ENCODE results near the gene SFMBT2. TPM values are rescaled to one million over a fixed set of nuclear protein-coding genes. Genes with fewer than 3 reads are reported as not detected.
A peak's percentile ranks its signal among the peaks of the same experiment; 100 is the strongest.
"Not testable (repeated sequence)": the region's sequence is repeated elsewhere in the genome, so short reads cannot be mapped to it uniquely, and the experiment has no call there.

Gene SFMBT2
- total RNA-seq, 2 experiments from 2014 or later: 50.6 to 52.4 TPM

DNA sequence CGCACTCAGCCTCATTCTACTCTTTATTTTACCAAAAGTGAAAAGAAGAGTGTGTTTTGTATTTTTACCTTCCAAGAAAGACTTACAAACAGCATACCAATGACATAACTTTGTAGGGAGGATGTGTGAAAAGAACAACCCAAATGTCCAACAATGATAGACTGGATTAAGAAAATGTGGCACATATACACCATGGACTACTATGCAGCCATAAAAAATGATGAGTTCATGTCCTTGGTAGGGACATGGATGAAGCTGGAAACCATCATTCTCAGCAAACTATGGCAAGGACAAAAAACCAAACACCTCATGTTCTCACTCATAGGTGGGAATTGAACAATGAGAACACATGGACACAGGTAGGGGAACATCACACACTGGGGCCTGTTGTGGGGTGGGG, 228.5 kb downstream of the SFMBT2 start:
- ATAC-seq (ENCODE audit: low read depth): not testable (repeated sequence)

DNA sequence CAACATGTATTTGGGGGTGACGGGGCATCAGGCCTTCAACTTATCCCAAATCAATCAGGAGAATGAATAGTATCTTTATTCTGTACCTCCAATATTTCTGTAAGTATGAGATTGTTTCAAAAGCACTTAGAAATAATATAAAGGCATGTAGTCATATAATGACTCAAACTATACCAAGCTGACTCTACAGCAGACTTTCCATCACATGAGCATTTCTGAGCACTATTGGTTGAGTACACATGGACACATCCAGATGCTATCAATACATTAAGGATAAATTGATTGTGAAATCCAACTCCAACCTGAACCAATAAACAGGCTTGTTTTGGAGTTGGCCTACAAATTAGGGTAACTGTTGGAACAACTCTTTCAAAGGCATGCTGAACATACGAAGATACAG, 229.4 kb downstream of the SFMBT2 start:
- Mint-ChIP-seq H3K27ac (no peak overlapping the region), H3K9me3 (peaks cover 15% of the 10 kb centered on the region), H3K4me3 (no peak overlapping the region), H3K27me3 (no peaks in the 10 kb centered on the region), H3K36me3 (peaks cover 72% of the 10 kb centered on the region), H3K4me1 (peaks cover 12% of the 10 kb centered on the region)
- no peak for DNase-seq
- POLR2A ChIA-PET: no interaction called here
- no peak for ATAC-seq (ENCODE audit: low read depth)

More for the DNA sequence above, 228.5 kb downstream of the SFMBT2 start:
- H3K9me3 Mint-ChIP-seq, H3K27ac Mint-ChIP-seq, DNase-seq, H3K4me3 Mint-ChIP-seq, POLR2A ChIA-PET, H3K27me3 Mint-ChIP-seq: not testable (repeated sequence)
- Mint-ChIP-seq H3K4me1 (peaks cover 12% of the 10 kb centered on the region), H3K36me3 (peaks cover 71% of the 10 kb centered on the region)

DNA sequence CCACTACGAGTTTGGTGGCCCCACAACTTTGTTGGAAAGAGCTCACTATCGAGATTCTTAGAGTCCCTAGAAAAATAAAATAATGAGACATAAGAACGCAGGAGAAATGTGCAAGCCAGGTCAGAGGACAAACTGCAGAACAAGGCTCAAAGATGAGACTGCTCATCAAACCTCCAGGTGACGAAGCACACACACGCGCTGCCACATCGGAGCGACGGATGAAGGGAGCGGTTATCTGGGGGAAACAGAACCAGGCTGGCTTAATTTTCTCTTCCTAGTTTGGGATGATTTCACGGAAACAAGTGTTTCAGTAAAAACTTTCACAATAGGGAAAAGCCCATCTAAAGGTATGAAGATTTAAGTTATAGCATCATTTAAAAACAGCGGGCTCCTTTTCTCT, 231.3 kb downstream of the SFMBT2 start:
- no peaks in the 10 kb centered on the region for H3K27me3 Mint-ChIP-seq
- DNase-seq (no peak), ATAC-seq (ENCODE audit: low read depth) (no peak)
- no peak overlapping the region for H3K4me3 Mint-ChIP-seq
- H3K9me3 Mint-ChIP-seq: peaks cover 25% of the 10 kb centered on the region
- peaks cover under 1% of the 10 kb centered on the region for H3K4me1 Mint-ChIP-seq
- no peak overlapping the region for H3K27ac Mint-ChIP-seq
- peaks cover 73% of the 10 kb centered on the region for H3K36me3 Mint-ChIP-seq
- POLR2A ChIA-PET: no interaction called here

DNA sequence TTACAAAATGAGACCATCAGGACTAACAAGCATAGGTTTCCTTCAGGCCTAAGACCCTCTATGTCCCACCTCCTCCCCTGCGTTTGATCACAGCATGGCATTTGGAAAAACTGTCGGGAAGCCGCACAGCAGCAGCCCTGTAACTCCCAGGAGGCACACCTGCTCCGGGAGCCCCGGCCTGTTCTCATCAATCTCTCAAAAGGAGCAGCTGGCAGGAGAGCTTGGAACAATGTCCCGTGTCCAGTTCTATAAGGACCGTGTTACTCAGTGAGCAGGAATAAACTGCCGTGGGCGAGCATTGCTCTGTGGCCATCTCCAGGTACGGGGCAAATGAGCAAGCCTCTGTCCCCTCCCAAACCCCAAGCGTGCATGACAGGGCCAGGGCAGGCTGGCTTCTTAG, 236.9 kb downstream of the SFMBT2 start:
- H3K36me3 Mint-ChIP-seq: peaks cover 57% of the 10 kb centered on the region
- DNase-seq (no peak), ATAC-seq (ENCODE audit: low read depth) (no peak)
- H3K4me1 Mint-ChIP-seq: no peaks in the 10 kb centered on the region
- H3K4me3 Mint-ChIP-seq: no peak overlapping the region
- no peaks in the 10 kb centered on the region for H3K27me3 Mint-ChIP-seq
- POLR2A ChIA-PET: no interaction called here
- peaks cover 18% of the 10 kb centered on the region for H3K9me3 Mint-ChIP-seq
- H3K27ac Mint-ChIP-seq: no peak overlapping the region

DNA sequence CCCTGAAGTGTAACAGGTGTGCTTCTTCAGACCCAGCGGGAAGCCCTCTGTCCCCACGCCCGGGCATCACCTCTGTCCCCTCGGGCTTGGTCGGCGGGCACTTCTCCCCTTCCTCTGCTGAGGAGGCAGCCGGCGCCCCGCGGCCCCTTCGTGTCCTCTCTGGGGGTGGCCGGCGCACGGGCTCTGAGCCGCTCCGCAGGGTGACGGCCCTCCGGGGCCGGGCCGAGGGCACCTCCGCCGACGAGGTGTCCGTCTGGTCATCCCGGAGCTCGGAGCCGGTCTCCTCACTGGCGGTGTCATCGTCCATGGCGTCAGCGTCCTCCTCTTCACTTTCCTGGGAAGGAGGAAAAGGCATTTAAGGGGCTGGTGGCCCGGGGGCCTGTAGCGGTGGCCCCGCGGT, 239.0 kb downstream of the SFMBT2 start:
- Mint-ChIP-seq H3K9me3 (peaks cover 15% of the 10 kb centered on the region), H3K27me3 (no peaks in the 10 kb centered on the region), H3K36me3 (peaks cover 49% of the 10 kb centered on the region), H3K4me1 (no peaks in the 10 kb centered on the region), H3K4me3 (no peak overlapping the region), H3K27ac (no peak overlapping the region)
- POLR2A ChIA-PET: no interaction called here
- no peak for ATAC-seq (ENCODE audit: low read depth)
- DNase-seq: no peak

DNA sequence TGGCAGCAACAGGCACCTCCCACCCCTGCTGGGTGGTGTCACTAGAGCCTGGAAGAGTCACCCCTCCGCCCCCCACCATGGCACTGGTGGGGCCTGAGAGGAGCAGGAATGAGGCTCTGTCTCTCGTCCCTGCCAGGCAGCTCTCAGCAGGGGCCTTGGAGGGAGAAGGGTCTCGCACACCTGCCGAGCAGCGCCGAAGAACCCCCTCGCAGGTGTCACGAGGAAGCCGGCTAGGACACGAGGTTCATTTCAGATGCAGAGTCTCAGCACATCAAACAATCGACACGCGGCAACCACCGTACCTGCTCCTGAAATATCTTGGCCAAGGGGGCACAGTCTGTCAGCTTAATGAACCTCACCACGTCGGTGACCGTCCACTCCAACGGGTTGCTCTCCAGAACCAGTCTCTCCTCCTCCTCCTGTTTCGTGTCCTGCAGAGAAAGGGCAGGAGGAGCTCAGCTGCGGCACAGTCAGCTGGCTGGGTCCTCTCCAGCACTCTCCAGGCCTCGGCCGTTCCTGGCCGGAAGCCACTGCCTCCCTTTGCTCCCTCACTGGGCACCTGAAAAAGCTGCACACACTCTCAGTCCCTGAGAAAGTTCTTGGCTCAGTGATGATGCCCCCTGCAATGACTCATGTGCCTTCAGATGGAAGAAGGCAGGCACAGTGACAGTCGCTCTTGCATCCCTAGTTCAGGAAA, 240.1 kb downstream of the SFMBT2 start:
- Mint-ChIP-seq H3K27ac (no peak overlapping the region), H3K9me3 (peaks cover 9% of the 10 kb centered on the region), H3K4me1 (no peaks in the 10 kb centered on the region), H3K4me3 (no peak overlapping the region), H3K36me3 (peaks cover 44% of the 10 kb centered on the region), H3K27me3 (no peaks in the 10 kb centered on the region)
- POLR2A ChIA-PET: no interaction called here
- ATAC-seq (ENCODE audit: low read depth) (no peak), DNase-seq (no peak)

DNA sequence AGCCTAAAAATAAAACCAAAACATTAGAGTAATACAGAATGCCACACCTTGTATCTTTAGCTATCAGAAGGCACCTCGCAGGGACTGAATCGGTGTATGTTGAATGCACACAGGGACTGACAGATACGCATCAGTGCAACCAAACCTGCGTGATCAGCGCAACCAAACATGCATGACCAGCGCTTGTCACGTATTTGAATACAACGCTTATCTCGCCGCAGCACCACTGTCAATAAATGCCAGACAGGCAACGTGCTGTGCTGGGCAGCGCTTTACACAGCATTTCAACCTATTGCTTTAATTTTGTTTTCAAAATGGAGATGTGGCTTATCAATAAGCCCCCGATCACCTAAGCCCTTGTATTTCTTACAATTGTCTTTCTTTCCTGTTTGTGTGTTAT, 242.4 kb downstream of the SFMBT2 start:
- Mint-ChIP-seq H3K27me3 (no peaks in the 10 kb centered on the region), H3K9me3 (no peaks in the 10 kb centered on the region), H3K27ac (no peak overlapping the region), H3K4me1 (no peaks in the 10 kb centered on the region), H3K36me3 (peaks cover 37% of the 10 kb centered on the region), H3K4me3 (no peak overlapping the region)
- DNase-seq (no peak), ATAC-seq (ENCODE audit: low read depth) (no peak)
- POLR2A ChIA-PET: no interaction called here

DNA sequence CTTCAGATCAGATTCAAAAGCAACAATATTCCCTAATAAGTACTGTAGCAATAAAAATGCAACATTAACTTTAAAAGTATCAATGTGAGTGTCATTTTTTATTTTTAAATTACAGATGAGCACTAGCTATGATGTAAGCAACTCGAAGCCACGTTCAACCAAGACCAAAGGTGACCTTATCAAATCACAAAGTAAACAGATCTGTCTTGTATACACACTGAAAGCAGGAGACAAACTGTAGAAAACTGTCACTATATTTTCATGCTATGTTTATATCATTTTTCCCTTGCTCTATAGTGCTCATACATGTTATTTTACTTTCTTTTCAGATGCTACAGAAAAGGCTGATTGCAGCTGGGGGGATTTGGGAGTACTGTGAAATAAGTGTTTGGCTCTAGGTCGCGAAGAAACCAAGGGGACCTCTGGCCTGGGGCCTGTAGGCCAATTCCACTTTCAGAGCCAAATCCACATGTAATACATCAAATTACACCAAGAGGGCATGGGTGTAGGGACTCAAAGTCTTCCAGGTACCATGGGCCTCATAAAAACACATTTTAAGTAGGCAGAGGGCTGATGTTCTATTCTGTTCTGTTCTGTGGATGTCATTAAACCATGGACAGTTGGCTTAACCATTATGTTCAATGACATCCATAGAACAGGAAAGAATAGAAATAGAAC, 245.2 kb downstream of the SFMBT2 start:
- Mint-ChIP-seq H3K4me1 (no peaks in the 10 kb centered on the region), H3K27ac (peak overlapping the region; percentile 16), H3K27me3 (no peaks in the 10 kb centered on the region), H3K36me3 (peaks cover 46% of the 10 kb centered on the region), H3K9me3 (no peaks in the 10 kb centered on the region), H3K4me3 (no peak overlapping the region)
- no peak for DNase-seq
- no peak for ATAC-seq (ENCODE audit: low read depth)
- POLR2A ChIA-PET: no interaction called here

DNA sequence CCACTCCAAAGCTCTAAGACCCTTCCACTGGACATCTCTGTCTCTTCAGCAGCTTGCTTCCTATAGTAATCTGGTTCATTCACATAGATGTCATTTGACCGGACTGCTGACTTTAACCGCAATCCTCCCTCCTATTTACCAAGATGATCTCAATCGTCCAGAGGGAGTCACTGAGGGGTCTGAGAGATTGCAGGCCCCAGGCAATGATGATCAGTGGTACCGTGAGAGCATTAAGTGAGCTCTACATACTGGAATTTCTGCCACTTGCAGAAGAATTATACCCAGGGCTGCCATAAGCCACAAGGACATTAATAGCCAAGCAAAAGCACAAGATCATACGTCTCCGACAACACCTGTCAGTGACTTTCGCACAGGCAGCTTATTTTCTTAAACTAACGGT, 245.9 kb downstream of the SFMBT2 start:
- H3K27ac Mint-ChIP-seq: no peak overlapping the region
- no peak for ATAC-seq (ENCODE audit: low read depth)
- no peak overlapping the region for H3K4me3 Mint-ChIP-seq
- H3K9me3 Mint-ChIP-seq: no peaks in the 10 kb centered on the region
- POLR2A ChIA-PET: interaction anchor here (1.4 kb wide), 1 partner anchor 28 kb away, joined by 3 read pairs; no protein-coding TSS in a partner anchor
- peaks cover 6% of the 10 kb centered on the region for H3K4me1 Mint-ChIP-seq
- no peaks in the 10 kb centered on the region for H3K27me3 Mint-ChIP-seq
- peaks cover 52% of the 10 kb centered on the region for H3K36me3 Mint-ChIP-seq
- no peak for DNase-seq

DNA sequence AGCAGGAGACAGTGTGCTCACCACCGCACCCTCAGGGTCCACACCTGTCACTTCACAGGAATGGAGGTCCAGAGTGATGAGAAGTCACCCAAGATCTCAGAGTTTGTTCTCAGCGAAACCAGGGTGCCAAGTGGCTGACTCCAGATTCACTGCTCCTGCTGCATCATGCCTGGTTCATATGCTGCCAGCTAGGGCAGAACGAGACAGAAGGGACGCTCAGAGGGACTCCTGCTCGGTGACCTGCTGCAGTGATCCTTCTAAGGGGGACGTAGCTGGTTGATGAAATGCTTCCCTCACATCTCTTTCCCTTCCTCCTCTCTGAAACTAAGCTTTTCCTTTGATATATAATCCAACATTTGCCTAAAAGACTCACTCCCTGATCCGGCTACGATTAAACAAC, 248.5 kb downstream of the SFMBT2 start:
- Mint-ChIP-seq H3K27ac (no peak overlapping the region), H3K27me3 (no peaks in the 10 kb centered on the region), H3K36me3 (peaks cover 61% of the 10 kb centered on the region), H3K9me3 (no peaks in the 10 kb centered on the region), H3K4me1 (peaks cover 16% of the 10 kb centered on the region), H3K4me3 (no peak overlapping the region)
- ATAC-seq (ENCODE audit: low read depth) (no peak), DNase-seq (no peak)
- POLR2A ChIA-PET: no interaction called here

DNA sequence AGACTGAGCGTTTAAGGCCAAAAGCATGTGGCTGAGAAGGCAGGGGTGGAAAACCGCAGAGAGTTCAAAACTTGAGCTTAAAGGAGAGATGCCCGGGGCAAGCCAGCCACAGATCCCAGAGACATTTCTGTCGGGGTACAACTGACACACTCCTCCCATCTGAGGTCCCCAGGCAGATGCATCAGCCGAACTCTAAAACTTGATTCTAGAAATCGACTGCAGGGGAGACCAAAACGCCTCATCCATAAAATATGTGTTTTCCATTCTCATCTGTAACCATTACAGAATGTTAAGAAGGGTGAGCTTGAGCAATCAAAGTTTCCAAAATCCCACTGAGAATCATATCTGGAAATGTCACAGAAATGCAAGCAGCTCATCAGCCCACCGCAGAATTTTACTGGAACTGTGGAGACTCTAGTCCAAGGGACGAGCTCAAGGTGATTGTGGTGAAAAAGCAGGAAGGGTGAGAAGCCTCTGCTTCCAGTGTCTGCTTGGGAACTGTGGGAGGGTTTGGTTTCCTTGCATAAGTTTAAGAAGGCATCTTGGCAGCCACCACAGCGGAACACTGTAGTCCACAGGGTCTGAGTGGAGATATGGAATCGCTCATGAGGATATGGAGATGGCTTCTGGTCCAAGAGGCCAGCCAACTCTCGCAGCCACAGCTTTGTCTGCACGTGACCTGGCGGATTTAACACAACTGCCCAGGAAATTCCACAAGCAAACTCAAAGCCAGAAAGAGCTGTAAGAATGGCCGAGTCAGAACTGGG, 249.2 kb downstream of the SFMBT2 start:
- H3K4me1 Mint-ChIP-seq: peaks cover 18% of the 10 kb centered on the region
- H3K27me3 Mint-ChIP-seq: no peaks in the 10 kb centered on the region
- POLR2A ChIA-PET: no interaction called here
- no peak for DNase-seq
- peaks cover 61% of the 10 kb centered on the region for H3K36me3 Mint-ChIP-seq
- no peak for ATAC-seq (ENCODE audit: low read depth)
- H3K4me3 Mint-ChIP-seq: no peak overlapping the region
- no peak overlapping the region for H3K27ac Mint-ChIP-seq
- H3K9me3 Mint-ChIP-seq: no peaks in the 10 kb centered on the region

DNA sequence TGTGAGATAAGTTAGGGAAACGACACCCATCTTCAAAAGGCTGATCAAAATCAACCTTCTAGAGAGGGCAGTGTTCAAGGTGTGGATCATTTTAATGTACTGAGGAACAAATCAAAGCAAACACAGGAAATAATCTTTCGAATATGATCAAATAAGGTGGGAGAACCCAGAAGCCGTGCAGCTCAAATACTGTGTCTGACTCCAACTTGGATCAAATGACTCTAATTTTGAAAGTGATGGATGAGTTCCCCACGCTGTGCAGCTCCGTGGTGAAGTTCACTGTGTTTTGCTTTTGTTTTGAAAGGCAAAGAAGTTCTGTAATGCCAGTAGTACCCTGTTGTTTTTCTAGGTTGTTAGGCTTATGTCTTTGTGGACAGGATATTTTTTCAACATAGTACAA, 250.9 kb downstream of the SFMBT2 start:
- H3K36me3 Mint-ChIP-seq: peaks cover 71% of the 10 kb centered on the region
- H3K27me3 Mint-ChIP-seq: no peaks in the 10 kb centered on the region
- H3K27ac Mint-ChIP-seq: peak overlapping the region; percentile 7
- no peaks in the 10 kb centered on the region for H3K9me3 Mint-ChIP-seq
- ATAC-seq (ENCODE audit: low read depth) (no peak), DNase-seq (no peak)
- POLR2A ChIA-PET: no interaction called here
- H3K4me1 Mint-ChIP-seq: peaks cover 18% of the 10 kb centered on the region
- H3K4me3 Mint-ChIP-seq: no peak overlapping the region

DNA sequence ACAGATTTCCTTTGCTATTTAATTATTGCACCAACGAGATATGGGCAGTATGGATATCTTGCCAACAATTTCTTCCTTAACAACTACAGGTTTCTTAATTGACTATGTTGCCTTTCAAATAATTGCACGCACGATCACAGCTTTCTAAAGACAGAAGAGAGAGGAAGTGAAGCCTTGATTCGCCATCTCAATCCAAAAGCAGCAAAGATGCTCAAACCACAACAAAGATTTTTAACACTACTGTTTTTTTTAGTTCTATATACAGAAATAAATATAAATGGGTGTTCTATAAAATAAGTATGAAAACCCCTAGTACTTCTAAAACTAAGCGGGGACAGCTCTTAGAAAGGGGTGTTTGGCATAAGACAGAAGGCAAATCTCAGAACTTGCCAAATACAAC, 251.3 kb downstream of the SFMBT2 start:
- Mint-ChIP-seq H3K36me3 (peaks cover 68% of the 10 kb centered on the region), H3K4me1 (peaks cover 18% of the 10 kb centered on the region), H3K27ac (peak overlapping the region; percentile 7), H3K27me3 (no peaks in the 10 kb centered on the region), H3K9me3 (no peaks in the 10 kb centered on the region), H3K4me3 (no peak overlapping the region)
- ATAC-seq (ENCODE audit: low read depth) (no peak), DNase-seq (no peak)
- POLR2A ChIA-PET: interaction anchor here (0.6 kb wide), 1 partner anchor 251 kb away, joined by 4 read pairs; the partner anchor contains the start of gene SFMBT2

DNA sequence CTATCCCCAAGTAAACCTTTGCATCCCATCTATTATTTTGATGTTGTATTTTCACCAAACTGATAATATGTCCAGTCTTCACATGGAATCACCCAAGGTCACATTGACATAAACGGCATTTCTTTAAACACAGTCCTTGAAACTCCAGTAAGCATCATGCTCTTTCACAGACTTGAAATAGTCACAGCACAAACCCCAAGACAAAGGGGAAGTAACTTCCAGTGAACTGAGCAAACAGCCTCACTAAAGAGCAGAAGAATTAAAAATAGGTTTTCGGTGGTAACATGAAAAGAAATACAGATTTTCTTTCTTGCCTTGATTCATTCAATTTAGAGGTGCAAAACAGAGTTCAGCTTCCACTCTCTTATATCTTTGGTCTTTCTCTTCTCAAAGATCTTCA, 253.7 kb downstream of the SFMBT2 start:
- ATAC-seq (ENCODE audit: low read depth) (no peak), DNase-seq (no peak)
- H3K9me3 Mint-ChIP-seq: no peaks in the 10 kb centered on the region
- H3K4me1 Mint-ChIP-seq: peaks cover 21% of the 10 kb centered on the region
- no peak overlapping the region for H3K27ac Mint-ChIP-seq
- POLR2A ChIA-PET: no interaction called here
- no peak overlapping the region for H3K4me3 Mint-ChIP-seq
- peaks cover 53% of the 10 kb centered on the region for H3K36me3 Mint-ChIP-seq
- peaks cover 4% of the 10 kb centered on the region for H3K27me3 Mint-ChIP-seq

Measured in activated naive CD8-positive, alpha-beta T cell treated with anti-CD3 and anti-CD28 coated beads, Interleukin-2, amount 10 ng/mL, durations not matched to agents 7 days and 5 days (primary cell).